Ishikawa (cell line): Measurements from ENCODE around the gene HBM.

ENCODE experiments used
- CEBPB ChIP-seq: IDR thresholded peaks from 2 replicates; pipeline ENCODE4 v1.6.1; 2012
- CREB1 ChIP-seq: IDR thresholded peaks from 2 replicates; pipeline ENCODE4 v1.6.1; 2012; ENCODE audit warnings: low read depth
- EP300 ChIP-seq: IDR thresholded peaks from 2 replicates; pipeline ENCODE4 v1.6.1; 2012; ENCODE audit warnings: borderline replicate concordance
- FOXM1 ChIP-seq: IDR thresholded peaks from 2 replicates; pipeline ENCODE4 v1.6.1; 2012; ENCODE audit warnings: low read depth, borderline replicate concordance
- MAX ChIP-seq: IDR thresholded peaks from 2 replicates; pipeline ENCODE4 v1.6.1; 2012
- NFIC ChIP-seq: IDR thresholded peaks from 2 replicates; pipeline ENCODE4 v1.6.1; 2012
- RAD21 ChIP-seq: IDR thresholded peaks from 2 replicates; pipeline ENCODE4 v1.6.1; 2012; ENCODE audit warnings: low read depth
- REST ChIP-seq: IDR thresholded peaks from 2 replicates; pipeline ENCODE4 v1.6.1; 2012; ENCODE audit warnings: low read depth, mild to moderate bottlenecking
- TAF1 ChIP-seq: IDR thresholded peaks from 2 replicates; pipeline ENCODE4 v1.6.1; 2012; ENCODE audit warnings: low read depth, mild to moderate bottlenecking
- TCF12 ChIP-seq: IDR thresholded peaks from 2 replicates; pipeline ENCODE4 v1.6.1; 2012; ENCODE audit warnings: low read depth
- TEAD4 ChIP-seq: IDR thresholded peaks from 2 replicates; pipeline ENCODE4 v1.6.1; 2012
- USF1 ChIP-seq: IDR thresholded peaks from 2 replicates; pipeline ENCODE4 v1.6.1; 2012
- YY1 ChIP-seq: IDR thresholded peaks from 2 replicates; pipeline ENCODE4 v1.6.1; 2012; ENCODE audit warnings: low read depth
- ZBTB7A ChIP-seq: IDR thresholded peaks from 2 replicates; pipeline ENCODE4 v1.6.1; 2012; ENCODE audit warnings: low read depth

Gene HBM

GRCh38 chr16:159136-159849 lies 6.5 kb upstream of the HBM start:
- no peak for TF ChIP-seq YY1
- no peak for TF ChIP-seq REST
- TF ChIP-seq CREB1 = no peak
- TF ChIP-seq TAF1 = no peak
- no peak for TF ChIP-seq ZBTB7A
- no peak for TF ChIP-seq RAD21
- TF ChIP-seq TCF12 = no peak
- no peak for TF ChIP-seq CEBPB

GRCh38 chr16:160691-161190 lies 5.0 kb upstream of the HBM start:
- no peak for TF ChIP-seq RAD21
- no peak for TF ChIP-seq MAX
- no peak for TF ChIP-seq TEAD4

GRCh38 chr16:162271-162991 lies 3.3 kb upstream of the HBM start:
- no peak for TF ChIP-seq REST
- TF ChIP-seq CREB1 = no peak
- TF ChIP-seq TCF12 = no peak
- TF ChIP-seq ZBTB7A = no peak
- TF ChIP-seq RAD21 = no peak
- TF ChIP-seq MAX = no peak
- TF ChIP-seq USF1 = no peak
- no peak for TF ChIP-seq CEBPB
- no peak for TF ChIP-seq FOXM1
- TF ChIP-seq TEAD4 = no peak
- no peak for TF ChIP-seq YY1

- TF ChIP-seq TAF1 (no peak), CEBPB (no peak), RAD21 (no peak), TCF12 (no peak), USF1 (no peak), CREB1 (no peak), NFIC (no peak), FOXM1 (no peak), MAX (no peak), TEAD4 (no peak), EP300 (no peak)
These were observed 795 bp upstream of the HBM start for GRCh38 chr16:164827-165538.

- no peak for TF ChIP-seq TAF1
- peak; percentile 50; the same call in 1 of the 2 replicates for TF ChIP-seq ZBTB7A
- peak; percentile 78; the same call in 1 of the 2 replicates for TF ChIP-seq MAX
- TF ChIP-seq TEAD4 = no peak
- TF ChIP-seq USF1 = peak; percentile 59; the same call in 1 of the 2 replicates
These were observed 770 bp downstream of the HBM start for GRCh38 chr16:166375-167121.
